HEK293 (cell line): ENCODE data around the gene CCL27.
A peak's percentile ranks its signal among the peaks of the same experiment; 100 is the strongest.

Experiments used
- CTCF ChIA-PET: fragments of 350-600 bp; formaldehyde crosslinking; extraction: SDS; loops from one replicate; lab custom pipeline; 2021; ENCODE audit warnings: antibody characterized with exemption; lab: Yijun Ruan, JAX
- POLR2A ChIA-PET: fragments of 300-600 bp; formaldehyde crosslinking; extraction: SDS; loops from one replicate; lab custom pipeline; 2020; ENCODE audit warnings: antibody characterized with exemption, inconsistent platforms; lab: Yijun Ruan, JAX
- H3K27ac ChIP-seq: fragments of 200-500 bp; sonication (Bioruptor generic); 2 replicates; pipeline ENCODE4 v1.5.1; 2014; ENCODE audit warnings: low read depth, low read length, control low read depth, inconsistent platforms; ENCODE audit errors: extremely low read depth
- H3K36me3 ChIP-seq, 2 experiments: fragments of 200-500 bp in 1 of 2; sonication (Bioruptor generic) in 1 of 2; 1 replicate in 1 of 2; 2 replicates in 1 of 2; pipeline ENCODE4 v1.5.1; 2014 to 2017; ENCODE audit warnings: inconsistent platforms in 2 of 2, low read length in 2 of 2; ENCODE audit not compliant: control insufficient read depth in 2 of 2, insufficient read depth in 1 of 2
- H3K4me1 ChIP-seq: fragments of 200-500 bp; sonication (Bioruptor generic); 2 replicates; pipeline ENCODE4 v1.5.1; 2014; ENCODE audit warnings: mild to moderate bottlenecking, low read length, inconsistent platforms; ENCODE audit not compliant: control insufficient read depth, insufficient read depth
- H3K4me3 ChIP-seq: 2 replicates; pipeline ENCODE4 v1.5.1; 2011; ENCODE audit warnings: low read depth, mild to moderate bottlenecking, control low read depth, low read length, moderate library complexity
- H3K9me3 ChIP-seq: fragments of 200-500 bp; sonication (Bioruptor generic); 2 replicates; pipeline ENCODE4 v1.5.1; 2014; ENCODE audit warnings: low read depth, low read length, inconsistent platforms; ENCODE audit not compliant: control insufficient read depth, insufficient read depth
- HOXD13 ChIP-seq: sonication (generic); formaldehyde crosslinking; IDR thresholded peaks from 2 replicates; pipeline ENCODE4 v1.8.0; 2022; ENCODE audit warnings: missing genetic modification reagents, borderline replicate concordance
- SCRT1 ChIP-seq: fragments of 450-650 bp; formaldehyde crosslinking; IDR thresholded peaks from 2 replicates; pipeline ENCODE4 v1.5.1; 2016; ENCODE audit warnings: missing biosample characterization, missing genetic modification characterization, borderline replicate concordance
- ZFP37 ChIP-seq: fragments of 450-650 bp; formaldehyde crosslinking; IDR thresholded peaks from 2 replicates; pipeline ENCODE4 v1.5.1; 2016; ENCODE audit warnings: missing biosample characterization, missing genetic modification characterization
- ZNF248 ChIP-seq: fragments of 450-650 bp; formaldehyde crosslinking; IDR thresholded peaks from 2 replicates; pipeline ENCODE4 v1.5.1; 2017; ENCODE audit warnings: missing biosample characterization, missing genetic modification characterization
- ZNF37A ChIP-seq: fragments of 450-650 bp; IDR thresholded peaks from 2 replicates; pipeline ENCODE4 v1.5.1; 2018; ENCODE audit warnings: missing biosample characterization, missing genetic modification characterization
- ZNF529 ChIP-seq: fragments of 450-650 bp; formaldehyde crosslinking; IDR thresholded peaks from 2 replicates; pipeline ENCODE4 v1.5.1; 2017; ENCODE audit warnings: missing genetic modification characterization, missing biosample characterization; ENCODE audit not compliant: insufficient replicate concordance
- ZNF626 ChIP-seq: fragments of 450-650 bp; sonication (Bioruptor Pico); formaldehyde crosslinking; IDR thresholded peaks from 2 replicates; pipeline ENCODE4 v1.5.1; 2018; ENCODE audit warnings: missing biosample characterization, missing genetic modification characterization, inconsistent platforms
- ZNF670 ChIP-seq: fragments of 450-650 bp; formaldehyde crosslinking; IDR thresholded peaks from 2 replicates; pipeline ENCODE4 v1.5.1; 2016; ENCODE audit warnings: missing biosample characterization, missing genetic modification characterization, low read depth
- ZNF707 ChIP-seq: fragments of 450-650 bp; formaldehyde crosslinking; IDR thresholded peaks from 2 replicates; pipeline ENCODE4 v1.5.1; 2016; ENCODE audit warnings: missing biosample characterization, missing genetic modification characterization
- ZNF768 ChIP-seq: fragments of 450-650 bp; formaldehyde crosslinking; IDR thresholded peaks from 2 replicates; pipeline ENCODE4 v1.5.1; 2018; ENCODE audit warnings: missing biosample characterization, mild to moderate bottlenecking, missing genetic modification characterization
- ZNF777 ChIP-seq: fragments of 450-650 bp; formaldehyde crosslinking; IDR thresholded peaks from 2 replicates; pipeline ENCODE4 v1.5.1; 2017; ENCODE audit warnings: missing biosample characterization, missing genetic modification characterization, borderline replicate concordance
- ZNF830 ChIP-seq: fragments of 450-650 bp; IDR thresholded peaks from 2 replicates; pipeline ENCODE4 v1.5.0; 2018; ENCODE audit warnings: missing biosample characterization, missing genetic modification characterization, low read depth, mild to moderate bottlenecking, moderate library complexity
- TF ChIP-seq, protein P1 (sequence below): fragments of 450-650 bp; formaldehyde crosslinking; IDR thresholded peaks from 2 replicates; pipeline ENCODE4 v1.5.1; 2016; ENCODE audit warnings: missing biosample characterization, missing genetic modification characterization
- TF ChIP-seq, protein P2 (sequence below): fragments of 450-650 bp; formaldehyde crosslinking; IDR thresholded peaks from 2 replicates; pipeline ENCODE4 v1.5.1; 2016; ENCODE audit warnings: missing biosample characterization, missing genetic modification characterization
- TF ChIP-seq, protein P3 (sequence below): fragments of 450-650 bp; formaldehyde crosslinking; IDR thresholded peaks from 2 replicates; pipeline ENCODE4 v1.5.1; 2017; ENCODE audit warnings: missing biosample characterization, missing genetic modification characterization

CCL27 gene

DNA sequence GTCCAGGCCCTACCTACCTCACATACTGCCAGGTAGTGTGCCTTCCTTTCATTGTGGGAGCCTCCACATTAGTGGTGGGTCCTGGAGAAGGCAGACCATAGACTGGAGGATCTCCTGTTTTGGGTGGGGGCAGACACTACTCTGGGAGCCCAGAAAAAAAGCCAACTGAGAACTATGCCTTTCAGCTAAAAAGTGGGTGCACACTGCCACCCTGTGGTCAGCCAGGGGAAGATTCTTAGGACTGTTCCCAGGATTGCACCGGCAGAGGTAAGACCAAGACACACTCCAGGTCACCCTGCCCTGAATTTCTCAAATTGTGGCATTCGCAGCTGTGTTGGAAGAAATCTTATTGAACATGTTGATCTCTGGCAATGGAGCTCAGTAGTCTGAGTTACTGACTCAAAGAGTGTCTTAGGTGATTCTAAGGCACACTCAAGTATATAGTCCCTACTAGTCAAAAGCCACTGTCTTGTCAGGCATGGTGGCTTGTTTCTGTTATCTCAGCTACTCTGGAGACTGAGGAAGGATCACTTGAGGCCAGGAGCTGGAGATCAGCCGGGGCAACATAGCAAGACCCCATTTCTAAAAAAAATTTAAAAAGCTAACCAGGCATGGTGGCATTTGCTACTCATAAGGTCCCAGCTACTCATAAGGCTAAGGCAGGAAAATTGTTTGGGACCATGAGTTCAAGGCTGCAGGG is 28.5 kb downstream of the CCL27 start (continued):
- TF ChIP-seq, protein P1, sequence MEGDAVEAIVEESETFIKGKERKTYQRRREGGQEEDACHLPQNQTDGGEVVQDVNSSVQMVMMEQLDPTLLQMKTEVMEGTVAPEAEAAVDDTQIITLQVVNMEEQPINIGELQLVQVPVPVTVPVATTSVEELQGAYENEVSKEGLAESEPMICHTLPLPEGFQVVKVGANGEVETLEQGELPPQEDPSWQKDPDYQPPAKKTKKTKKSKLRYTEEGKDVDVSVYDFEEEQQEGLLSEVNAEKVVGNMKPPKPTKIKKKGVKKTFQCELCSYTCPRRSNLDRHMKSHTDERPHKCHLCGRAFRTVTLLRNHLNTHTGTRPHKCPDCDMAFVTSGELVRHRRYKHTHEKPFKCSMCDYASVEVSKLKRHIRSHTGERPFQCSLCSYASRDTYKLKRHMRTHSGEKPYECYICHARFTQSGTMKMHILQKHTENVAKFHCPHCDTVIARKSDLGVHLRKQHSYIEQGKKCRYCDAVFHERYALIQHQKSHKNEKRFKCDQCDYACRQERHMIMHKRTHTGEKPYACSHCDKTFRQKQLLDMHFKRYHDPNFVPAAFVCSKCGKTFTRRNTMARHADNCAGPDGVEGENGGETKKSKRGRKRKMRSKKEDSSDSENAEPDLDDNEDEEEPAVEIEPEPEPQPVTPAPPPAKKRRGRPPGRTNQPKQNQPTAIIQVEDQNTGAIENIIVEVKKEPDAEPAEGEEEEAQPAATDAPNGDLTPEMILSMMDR (tag by site-specific recombination): peak; percentile 70
- TF ChIP-seq, all 188 proteins: peak for 9

DNA sequence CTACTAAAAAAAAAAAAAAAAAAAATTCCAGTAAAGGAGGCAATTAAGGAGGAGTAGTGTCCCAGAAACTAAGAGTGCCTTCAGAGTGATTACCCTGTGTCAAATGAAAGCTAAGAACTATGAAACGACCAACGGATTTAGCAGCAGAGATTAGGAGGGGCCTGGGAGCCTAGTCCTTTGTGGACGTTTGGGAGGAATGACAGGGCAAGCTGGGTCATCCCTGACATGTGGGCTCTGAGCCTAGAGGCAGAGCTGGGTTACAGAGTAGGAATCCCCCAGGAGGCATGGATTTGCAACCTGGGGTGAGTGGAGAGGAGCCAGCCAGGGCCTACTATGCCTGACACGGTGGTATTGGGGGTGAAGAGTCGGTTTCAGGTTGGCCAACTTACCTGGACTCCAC is 29.3 kb downstream of the CCL27 start:
- POLR2A ChIA-PET: interaction anchor here (0.6 to 7.0 kb wide), 9 partner anchors 13 to 464 kb away, joined by 3 to 90 read pairs (median 4); partner anchors contain the start of genes DCTN3, GALT and RPP25L
- Histone ChIP-seq H3K36me3 (peaks cover 0 to 15% of the 10 kb centered on the region in 2 experiments; a peak in 2 of 3 replicates), H3K4me1 (no peaks in the 10 kb centered on the region; the same call in 1 of the 2 replicates), H3K4me3 (no peak overlapping the region), H3K9me3 (no peaks in the 10 kb centered on the region), H3K27ac (no peak overlapping the region)
- TF ChIP-seq, protein P2, sequence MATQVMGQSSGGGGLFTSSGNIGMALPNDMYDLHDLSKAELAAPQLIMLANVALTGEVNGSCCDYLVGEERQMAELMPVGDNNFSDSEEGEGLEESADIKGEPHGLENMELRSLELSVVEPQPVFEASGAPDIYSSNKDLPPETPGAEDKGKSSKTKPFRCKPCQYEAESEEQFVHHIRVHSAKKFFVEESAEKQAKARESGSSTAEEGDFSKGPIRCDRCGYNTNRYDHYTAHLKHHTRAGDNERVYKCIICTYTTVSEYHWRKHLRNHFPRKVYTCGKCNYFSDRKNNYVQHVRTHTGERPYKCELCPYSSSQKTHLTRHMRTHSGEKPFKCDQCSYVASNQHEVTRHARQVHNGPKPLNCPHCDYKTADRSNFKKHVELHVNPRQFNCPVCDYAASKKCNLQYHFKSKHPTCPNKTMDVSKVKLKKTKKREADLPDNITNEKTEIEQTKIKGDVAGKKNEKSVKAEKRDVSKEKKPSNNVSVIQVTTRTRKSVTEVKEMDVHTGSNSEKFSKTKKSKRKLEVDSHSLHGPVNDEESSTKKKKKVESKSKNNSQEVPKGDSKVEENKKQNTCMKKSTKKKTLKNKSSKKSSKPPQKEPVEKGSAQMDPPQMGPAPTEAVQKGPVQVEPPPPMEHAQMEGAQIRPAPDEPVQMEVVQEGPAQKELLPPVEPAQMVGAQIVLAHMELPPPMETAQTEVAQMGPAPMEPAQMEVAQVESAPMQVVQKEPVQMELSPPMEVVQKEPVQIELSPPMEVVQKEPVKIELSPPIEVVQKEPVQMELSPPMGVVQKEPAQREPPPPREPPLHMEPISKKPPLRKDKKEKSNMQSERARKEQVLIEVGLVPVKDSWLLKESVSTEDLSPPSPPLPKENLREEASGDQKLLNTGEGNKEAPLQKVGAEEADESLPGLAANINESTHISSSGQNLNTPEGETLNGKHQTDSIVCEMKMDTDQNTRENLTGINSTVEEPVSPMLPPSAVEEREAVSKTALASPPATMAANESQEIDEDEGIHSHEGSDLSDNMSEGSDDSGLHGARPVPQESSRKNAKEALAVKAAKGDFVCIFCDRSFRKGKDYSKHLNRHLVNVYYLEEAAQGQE (tag by site-specific recombination): no peak
- no peak for TF ChIP-seq ZNF37A (tag by site-specific recombination)
- TF ChIP-seq ZNF248 (tag by site-specific recombination): no peak
- no peak for TF ChIP-seq ZNF768
- no peak for TF ChIP-seq HOXD13 (CRISPR knock-in tag)
- no peak for TF ChIP-seq ZNF529 (tag by site-specific recombination)
- TF ChIP-seq ZFP37: no peak
- TF ChIP-seq ZNF707 (tag by site-specific recombination): no peak
- TF ChIP-seq ZNF777 (tag by site-specific recombination): no peak
- TF ChIP-seq ZNF670 (tag by site-specific recombination): no peak
- TF ChIP-seq, protein P3, sequence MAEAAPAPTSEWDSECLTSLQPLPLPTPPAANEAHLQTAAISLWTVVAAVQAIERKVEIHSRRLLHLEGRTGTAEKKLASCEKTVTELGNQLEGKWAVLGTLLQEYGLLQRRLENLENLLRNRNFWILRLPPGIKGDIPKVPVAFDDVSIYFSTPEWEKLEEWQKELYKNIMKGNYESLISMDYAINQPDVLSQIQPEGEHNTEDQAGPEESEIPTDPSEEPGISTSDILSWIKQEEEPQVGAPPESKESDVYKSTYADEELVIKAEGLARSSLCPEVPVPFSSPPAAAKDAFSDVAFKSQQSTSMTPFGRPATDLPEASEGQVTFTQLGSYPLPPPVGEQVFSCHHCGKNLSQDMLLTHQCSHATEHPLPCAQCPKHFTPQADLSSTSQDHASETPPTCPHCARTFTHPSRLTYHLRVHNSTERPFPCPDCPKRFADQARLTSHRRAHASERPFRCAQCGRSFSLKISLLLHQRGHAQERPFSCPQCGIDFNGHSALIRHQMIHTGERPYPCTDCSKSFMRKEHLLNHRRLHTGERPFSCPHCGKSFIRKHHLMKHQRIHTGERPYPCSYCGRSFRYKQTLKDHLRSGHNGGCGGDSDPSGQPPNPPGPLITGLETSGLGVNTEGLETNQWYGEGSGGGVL (tag by site-specific recombination): no peak
- no peak for TF ChIP-seq ZNF830
- no peak for TF ChIP-seq ZNF626 (tag by site-specific recombination)
- no peak for TF ChIP-seq SCRT1
- CTCF ChIA-PET: interaction anchor here (0.6 to 8.3 kb wide), 21 partner anchors 10 to 318 kb away, joined by 3 to 164 read pairs (median 5); partner anchors contain the start of genes DCTN3, GALT, IL11RA and RPP25L
